Right lobe of liver (tissue), 6 donors: ENCODE measurements around the gene MYO16. TPM values are rescaled to one million over a fixed set of nuclear protein-coding genes. Genes with fewer than 3 reads are reported as not detected.

ENCODE experiments used
- ATAC-seq, 4 donors: fragments of 200-7000 bp; cut with Tn5 transposase; one replicate each; pipeline ENCODE4 v1.9.1; 2020; ENCODE audit warnings: mild to moderate bottlenecking in 4 of 4, moderate library complexity in 4 of 4
- DNase-seq, 3 donors: peaks; one replicate each; pipeline ENCODE4 v3.0.0-alpha.2; 2020
- H3K27ac ChIP-seq, 3 donors: fragments of 200-600 bp; one replicate each; pipeline ENCODE4 v1.8.0; 2022
- H3K27me3 ChIP-seq, 2 donors: fragments of 200-600 bp; one replicate each; pipeline ENCODE4 v1.8.0; 2022
- H3K36me3 ChIP-seq, 4 donors: fragments of 200-600 bp; sonication (generic) in 1 of 4; one replicate each; pipeline versions ENCODE4 v1.5.1 to v1.8.0; 2017 to 2022; ENCODE audit warnings: control low read depth in 1 of 4
- H3K4me1 ChIP-seq, 4 donors: fragments of 200-600 bp; sonication (generic) in 1 of 4; one replicate each; pipeline versions ENCODE4 v1.5.1 to v1.8.0; 2017 to 2022; ENCODE audit warnings: control low read depth in 1 of 4
- H3K4me3 ChIP-seq, 3 donors: fragments of 200-600 bp; one replicate each; pipeline ENCODE4 v1.8.0; 2022
- H3K9me3 ChIP-seq, 4 donors: fragments of 200-600 bp; sonication (generic) in 1 of 4; one replicate each; pipeline versions ENCODE4 v1.5.1 to v1.8.0; 2017 to 2022; ENCODE audit warnings: control low read depth in 1 of 4
- CTCF ChIP-seq, 4 donors: fragments of 200-600 bp in 3 of 4; fragments of 450-650 bp in 1 of 4; IDR thresholded peaks; one replicate each; pipeline versions ENCODE4 v1.5.1 to v1.8.0; 2016 to 2022; ENCODE audit warnings: antibody characterized with exemption in 4 of 4, mild to moderate bottlenecking in 2 of 4
- POLR2A ChIP-seq: fragments of 450-650 bp; IDR thresholded peaks from one replicate; pipeline ENCODE4 v1.6.1; 2017; ENCODE audit warnings: antibody characterized with exemption, mild to moderate bottlenecking
- WGBS: methylation state at CpG from one replicate; pipeline ENCODE4 v1.1.6; 2018; ENCODE audit warnings: low coverage, low lambda C conversion rate; ENCODE audit not compliant: insufficient coverage; ENCODE audit errors: missing lambda C conversion rate; 5-methylcytosine and 5-hydroxymethylcytosine counted together
- intact Hi-C, 2 donors: fragments of 100-400 bp; cut with DNase I; formaldehyde crosslinking; loops; one replicate each; pipeline versions ENCODE4 v1.11.2 to v1.14.1; 2022
- total RNA-seq, 6 experiments: library from RNA; depleted of rRNA in 2 of 6; stranded (reverse); fragments of >200 nt in 2 of 6; fragmentation: NEBNext Ultra II Directional in 3 of 6; extraction: Animal tissue kit (Norgen Biotek cat#: 25700) in 3 of 6; gene quantifications; one replicate each; pipeline versions ENCODE4 v1.1.0 to v1.2.4, GENCODE V29; 2016 to 2023
- donor health status: DM: no; HTN: yes; CAD: no.
- donor health status: DM: no; HTN: no; CAD: no.
- donor health status: DM: no; HTN: no; CAD: no.
- donor health status: DM: no; HTN: yes; CAD: no.
- donor health status: DM: no; HTN: yes; CAD: no.

Gene MYO16
- total RNA-seq, 6 experiments from 2014 or later = 0.43 to 2.7 (median 0.93) TPM

GRCh38 chr13:108663710-108664109 is 34.3 kb downstream of the MYO16 start:
- H3K27ac ChIP-seq = no peak overlapping the region
- intact Hi-C loops = no loop called here
- 51% methylated on average over 3 of the region's 3 CpGs for WGBS
- no peaks in the 10 kb centered on the region for H3K36me3 ChIP-seq
- H3K27me3 ChIP-seq = no peaks in the 10 kb centered on the region
- TF ChIP-seq POLR2A (no peak), CTCF (IDR thresholded peaks at IDR 0.05) (no peak)
- ATAC-seq (no peak), DNase-seq (no peak)
- no peak overlapping the region for H3K4me3 ChIP-seq
- no peaks in the 10 kb centered on the region for H3K9me3 ChIP-seq
- no peaks in the 10 kb centered on the region for H3K4me1 ChIP-seq

- no peaks in the 10 kb centered on the region for H3K9me3 ChIP-seq
- TF ChIP-seq CTCF (IDR thresholded peaks at IDR 0.05) = no peak
- TF ChIP-seq POLR2A = no peak
- intact Hi-C loops = no loop called here
Measured at GRCh38 chr13:108667205-108667604, 37.8 kb downstream of the MYO16 start.

GRCh38 chr13:108669381-108669780 is 40.0 kb downstream of the MYO16 start:
- Histone ChIP-seq H3K4me1 (no peaks in the 10 kb centered on the region), H3K4me3 (no peak overlapping the region), H3K36me3 (no peaks in the 10 kb centered on the region), H3K27ac (no peak overlapping the region), H3K9me3 (no peaks in the 10 kb centered on the region), H3K27me3 (no peaks in the 10 kb centered on the region)
- intact Hi-C loops = no loop called here
- DNase-seq = no peak
- TF ChIP-seq CTCF (IDR thresholded peaks at IDR 0.05) = no peak
- no peak for TF ChIP-seq POLR2A
- 14% methylated on average over 1 of the region's 1 CpG for WGBS
- no peak for ATAC-seq

More at GRCh38 chr13:108667205-108667604, 37.8 kb downstream of the MYO16 start:
- DNase-seq (no peak), ATAC-seq (no peak)
- 75% methylated on average over 1 of the region's 1 CpG for WGBS
- Histone ChIP-seq H3K27me3 (no peaks in the 10 kb centered on the region), H3K36me3 (no peaks in the 10 kb centered on the region), H3K4me3 (no peak overlapping the region), H3K27ac (no peak overlapping the region), H3K4me1 (no peaks in the 10 kb centered on the region)

GRCh38 chr13:108674346-108674745 is 44.9 kb downstream of the MYO16 start:
- ATAC-seq (no peak), DNase-seq (no peak)
- Histone ChIP-seq H3K36me3 (no peaks in the 10 kb centered on the region), H3K27ac (no peak overlapping the region), H3K9me3 (no peaks in the 10 kb centered on the region), H3K27me3 (no peaks in the 10 kb centered on the region), H3K4me1 (no peaks in the 10 kb centered on the region), H3K4me3 (no peak overlapping the region)
- intact Hi-C loops = no loop called here
- 55% methylated on average over 5 of the region's 6 CpGs for WGBS
- TF ChIP-seq POLR2A = no peak
- no peak for TF ChIP-seq CTCF (IDR thresholded peaks at IDR 0.05)

- intact Hi-C loops = no loop called here
- Histone ChIP-seq H3K27me3 (no peaks in the 10 kb centered on the region), H3K27ac (no peak overlapping the region), H3K9me3 (no peaks in the 10 kb centered on the region), H3K4me3 (no peak overlapping the region), H3K4me1 (no peaks in the 10 kb centered on the region), H3K36me3 (no peaks in the 10 kb centered on the region)
- WGBS = 62% methylated on average over 4 of the region's 4 CpGs
- DNase-seq (no peak), ATAC-seq (no peak)
- TF ChIP-seq POLR2A (no peak), CTCF (IDR thresholded peaks at IDR 0.05) (no peak)
Measured at GRCh38 chr13:108674771-108675170, 45.4 kb downstream of the MYO16 start.
